Astrocyte (in vitro differentiated cells and primary cell): ENCODE data around the gene TULP3.

ENCODE experiments used
- CTCF ChIP-seq: IDR thresholded peaks from 2 replicates; pipeline ENCODE4 v1.5.1; 2011; ENCODE audit warnings: low read depth, mild to moderate bottlenecking, inconsistent platforms, low read length, moderate library complexity; ENCODE audit not compliant: insufficient read depth
- EZH2 ChIP-seq: IDR thresholded peaks from 2 replicates; pipeline ENCODE4 v1.6.1; 2012; ENCODE audit warnings: mild to moderate bottlenecking, low read length, inconsistent platforms; ENCODE audit not compliant: insufficient read depth

- TF ChIP-seq CTCF (no peak), EZH2 (no peak)
These were observed 10.8 kb upstream of the TULP3 start for GRCh38 chr12:2879853-2880252.
